Measurements from ENCODE around the gene NF2. TPM values are rescaled to one million over a fixed set of nuclear protein-coding genes. Genes with fewer than 3 reads are reported as not detected.

Gene NF2
- total RNA-seq, 1 experiment from 2014 or later = 40.5 TPM

DNA sequence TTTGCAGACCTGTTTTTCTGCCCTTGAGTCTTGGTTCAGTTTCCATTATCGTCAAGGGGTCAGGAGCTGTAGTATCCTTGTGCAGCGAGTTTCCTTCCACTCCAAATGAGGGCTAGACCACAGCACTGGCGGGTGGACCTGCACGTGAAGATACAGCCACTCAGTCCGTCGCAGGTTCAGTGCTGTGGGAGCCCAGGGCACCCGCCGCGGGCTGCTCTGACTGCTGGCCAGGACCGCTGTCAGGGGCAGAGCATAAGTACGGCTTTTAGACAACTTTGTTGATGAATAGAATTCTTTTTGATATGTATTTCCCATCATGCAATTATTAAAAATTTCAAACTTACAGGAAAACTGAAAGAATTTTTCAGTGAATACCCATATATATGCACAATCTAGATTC lies 56.6 kb downstream of the NF2 start:
- Histone ChIP-seq H3K4me3 (ENCODE audit: low read depth, low read length, poor library complexity, severe bottlenecking) (no peak overlapping the region), H3K4me1 (ENCODE audit: insufficient read depth, low read length, poor library complexity, severe bottlenecking) (no peaks in the 10 kb centered on the region), H3K36me3 (ENCODE audit: insufficient read depth, low read length, poor library complexity, severe bottlenecking) (peaks cover 3% of the 10 kb centered on the region), H3K9me3 (ENCODE audit: low read depth, low read length, poor library complexity, severe bottlenecking) (no peaks in the 10 kb centered on the region), H3K27ac (ENCODE audit: low read depth, low read length, poor library complexity, severe bottlenecking) (no peak overlapping the region), H3K27me3 (replicated peaks; ENCODE audit: insufficient read depth, low read depth, low read length, poor library complexity) (no peaks in the 10 kb centered on the region)
- intact Hi-C loops (cut with micrococcal nuclease; ENCODE audit: unreplicated experiment) = no loop called here
- no peak for DNase-seq (ENCODE audit: low spot score)
- CTCF ChIA-PET = no interaction called here
- no peak for TF ChIP-seq CTCF (conservative IDR thresholded peaks at IDR 0.05; ENCODE audit: low read depth, low read length)
- no TSS peak for BruUV-seq (replicated peaks)
- POLR2A ChIA-PET (ENCODE audit: low non-redundant PET) = no interaction called here

DNA sequence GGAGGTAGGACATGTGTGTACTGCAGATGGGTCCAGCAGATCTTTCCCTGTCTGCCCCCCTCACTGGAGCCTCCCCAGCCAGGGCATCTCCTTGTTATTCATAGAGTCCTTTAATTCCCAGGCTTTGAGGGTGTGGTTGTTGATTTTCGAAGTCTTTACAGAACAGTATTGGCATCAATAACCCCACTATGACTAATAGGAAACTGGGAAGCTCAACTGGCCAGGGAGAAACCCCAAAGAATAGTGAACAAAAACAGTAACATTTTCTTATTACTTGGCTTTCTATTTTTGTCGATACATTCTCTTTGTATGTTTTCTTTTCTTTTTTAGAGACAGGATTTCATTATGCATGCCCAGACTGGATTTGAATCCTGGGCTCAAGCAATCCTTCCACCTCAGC lies 57.9 kb downstream of the NF2 start:
- CTCF ChIA-PET = no interaction called here
- no peaks in the 10 kb centered on the region for H3K4me1 ChIP-seq (ENCODE audit: insufficient read depth, low read length, poor library complexity, severe bottlenecking)
- H3K9me3 ChIP-seq (ENCODE audit: low read depth, low read length, poor library complexity, severe bottlenecking) = no peaks in the 10 kb centered on the region
- BruUV-seq (replicated peaks) = no TSS peak
- peaks cover 3% of the 10 kb centered on the region for H3K36me3 ChIP-seq (ENCODE audit: insufficient read depth, low read length, poor library complexity, severe bottlenecking)
- H3K4me3 ChIP-seq (ENCODE audit: low read depth, low read length, poor library complexity, severe bottlenecking) = no peak overlapping the region
- intact Hi-C loops (cut with micrococcal nuclease; ENCODE audit: unreplicated experiment) = no loop called here
- H3K27me3 ChIP-seq (replicated peaks; ENCODE audit: insufficient read depth, low read depth, low read length, poor library complexity) = no peaks in the 10 kb centered on the region
- H3K27ac ChIP-seq (ENCODE audit: low read depth, low read length, poor library complexity, severe bottlenecking) = no peak overlapping the region
- TF ChIP-seq EZH2 (IDR thresholded peaks at IDR 0.05; ENCODE audit: borderline replicate concordance, low read depth, low read length, poor library complexity, severe bottlenecking) = no peak
- TF ChIP-seq CTCF (conservative IDR thresholded peaks at IDR 0.05; ENCODE audit: low read depth, low read length) = no peak
- no peak for DNase-seq (ENCODE audit: low spot score)
- POLR2A ChIA-PET (ENCODE audit: low non-redundant PET) = no interaction called here

DNA sequence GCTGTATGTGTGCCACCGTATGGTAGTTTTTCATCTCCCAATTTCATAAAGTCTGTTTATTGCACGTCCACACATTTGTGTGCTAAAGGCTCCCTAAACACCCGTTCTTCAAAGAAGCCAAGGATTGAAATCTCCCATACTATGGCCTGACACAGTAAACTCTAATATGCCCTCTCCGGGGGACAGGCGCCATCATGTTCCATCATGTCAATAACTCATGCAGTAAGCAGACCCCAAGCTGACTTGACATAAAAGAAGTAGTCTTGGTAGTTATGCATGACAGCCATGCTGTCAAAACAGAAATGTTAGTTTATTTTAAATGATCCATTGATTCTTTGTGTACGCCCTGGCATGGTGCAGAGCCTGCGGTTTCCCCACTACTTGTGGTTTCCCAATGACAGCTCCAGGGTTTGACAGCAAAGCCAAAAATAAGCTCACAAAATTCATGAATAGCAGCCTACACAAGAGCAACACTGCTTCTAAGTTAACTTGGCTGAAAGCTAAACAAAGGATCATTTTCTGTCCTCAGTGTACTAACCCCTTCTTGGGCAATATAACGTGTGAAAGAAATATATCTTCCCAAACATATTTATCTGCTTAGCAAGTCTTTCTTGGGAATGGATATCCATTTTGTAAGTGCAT lies 59.9 kb downstream of the NF2 start:
- Histone ChIP-seq H3K27me3 (replicated peaks; ENCODE audit: insufficient read depth, low read depth, low read length, poor library complexity) (no peaks in the 10 kb centered on the region), H3K36me3 (ENCODE audit: insufficient read depth, low read length, poor library complexity, severe bottlenecking) (peaks cover 3% of the 10 kb centered on the region), H3K4me1 (ENCODE audit: insufficient read depth, low read length, poor library complexity, severe bottlenecking) (no peaks in the 10 kb centered on the region), H3K9me3 (ENCODE audit: low read depth, low read length, poor library complexity, severe bottlenecking) (no peaks in the 10 kb centered on the region), H3K27ac (ENCODE audit: low read depth, low read length, poor library complexity, severe bottlenecking) (no peak overlapping the region), H3K4me3 (ENCODE audit: low read depth, low read length, poor library complexity, severe bottlenecking) (no peak overlapping the region)
- no TSS peak for BruUV-seq (replicated peaks)
- no peak for TF ChIP-seq CTCF (conservative IDR thresholded peaks at IDR 0.05; ENCODE audit: low read depth, low read length)
- intact Hi-C loops (cut with micrococcal nuclease; ENCODE audit: unreplicated experiment) = no loop called here
- CTCF ChIA-PET = no interaction called here
- POLR2A ChIA-PET (ENCODE audit: low non-redundant PET) = no interaction called here
- DNase-seq (ENCODE audit: low spot score) = no peak
